HG02623 (cell line): ENCODE data around the gene NLRP9.

Experiments
- ATAC-seq: cut with Tn5 transposase; IDR thresholded peaks from one replicate; pipeline ENCODE4 v1.9.1; 2021; ENCODE audit warnings: moderate library complexity; ENCODE audit not compliant: unreplicated experiment

NLRP9 gene

GRCh38 chr19:55674841-55675660 lies 63.2 kb downstream of the NLRP9 start, which contains the start of gene EPN1:
Gene EPN1 (plus strand): TSS chr19:55675226. CDS start chr19:55678628, 3,402 bp downstream.
- ATAC-seq = peak; percentile 66

GRCh38 chr19:55674459-55674840 lies 63.8 kb downstream of the NLRP9 start:
- ATAC-seq = no peak

GRCh38 chr19:55673889-55674288 lies 64.3 kb downstream of the NLRP9 start:
- no peak for ATAC-seq

- ATAC-seq = no peak
These were observed 64.7 kb downstream of the NLRP9 start for GRCh38 chr19:55673465-55673864.

- no peak for ATAC-seq
These were observed 65.8 kb downstream of the NLRP9 start for GRCh38 chr19:55672418-55672817.

- no peak for ATAC-seq
These were observed 67.2 kb downstream of the NLRP9 start for GRCh38 chr19:55671054-55671378.

GRCh38 chr19:55670280-55671053 lies 67.7 kb downstream of the NLRP9 start:
- no peak for ATAC-seq

GRCh38 chr19:55669418-55670279 lies 68.6 kb downstream of the NLRP9 start:
- ATAC-seq = no peak

GRCh38 chr19:55668603-55669348 lies 69.4 kb downstream of the NLRP9 start:
- no peak for ATAC-seq

GRCh38 chr19:55667958-55668357 lies 70.2 kb downstream of the NLRP9 start:
- no peak for ATAC-seq

- no peak for ATAC-seq
These were observed 70.7 kb downstream of the NLRP9 start for GRCh38 chr19:55667511-55667910.

GRCh38 chr19:55667006-55667381 lies 71.2 kb downstream of the NLRP9 start:
- ATAC-seq = no peak

- ATAC-seq = no peak
These were observed 71.7 kb downstream of the NLRP9 start for GRCh38 chr19:55666343-55667005.

- no peak for ATAC-seq
These were observed 74.2 kb downstream of the NLRP9 start for GRCh38 chr19:55663846-55664536.

GRCh38 chr19:55661826-55662225 lies 76.4 kb downstream of the NLRP9 start:
- no peak for ATAC-seq

GRCh38 chr19:55660991-55661390 lies 77.2 kb downstream of the NLRP9 start:
- ATAC-seq = no peak

- ATAC-seq = no peak
These were observed 77.8 kb downstream of the NLRP9 start for GRCh38 chr19:55660404-55660803.

GRCh38 chr19:55659822-55660221 lies 78.4 kb downstream of the NLRP9 start:
- no peak for ATAC-seq

GRCh38 chr19:55658846-55659459 lies 79.2 kb downstream of the NLRP9 start:
- ATAC-seq = no peak
